ENCODE measurements around the gene TNNI3. TPM values are rescaled to one million over a fixed set of nuclear protein-coding genes. Genes with fewer than 3 reads are reported as not detected.
"Not testable (repeated sequence)": the region's sequence is repeated elsewhere in the genome, so short reads cannot be mapped to it uniquely, and the experiment has no call there.

Gene TNNI3
- total RNA-seq, 1 donor = not detected

DNA sequence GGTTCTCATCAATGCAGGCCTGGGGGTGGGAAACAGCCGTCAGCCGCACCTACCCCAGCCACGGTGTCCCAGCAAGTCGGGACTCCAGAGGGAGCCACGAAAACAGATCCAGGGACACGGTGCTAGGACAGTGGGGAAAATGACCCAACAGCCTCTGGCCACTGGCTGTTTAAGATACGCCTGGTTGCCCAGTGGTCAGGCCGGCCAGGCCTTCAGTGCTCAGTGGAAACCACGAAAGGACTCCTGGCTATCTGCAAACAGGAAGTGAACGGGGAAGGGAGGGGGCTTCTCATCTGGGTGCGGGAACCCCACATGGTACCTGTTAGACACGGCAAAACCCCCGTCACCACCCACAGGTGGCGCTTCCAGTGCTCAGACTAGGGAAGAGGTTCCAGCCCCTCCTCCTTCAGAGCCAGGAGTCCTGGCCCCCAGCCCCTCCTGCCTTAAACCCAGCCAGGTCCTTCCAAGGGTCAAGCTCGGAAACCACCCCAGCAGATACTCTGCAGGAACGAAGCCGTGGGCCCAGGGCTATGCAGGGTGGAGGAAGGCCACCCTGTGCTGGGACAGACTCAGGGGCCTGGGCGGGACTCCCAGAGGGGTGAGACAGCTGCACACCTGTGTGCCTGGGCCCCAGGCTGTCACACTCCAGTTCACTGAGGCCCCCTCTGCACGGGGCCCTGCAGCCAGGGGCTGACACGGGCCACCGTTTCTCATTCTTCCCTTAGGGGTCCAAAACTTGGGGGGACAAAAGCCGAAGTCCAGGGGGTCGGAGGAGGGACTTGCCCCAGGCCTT, 44.6 kb downstream of the TNNI3 start:
- DNase-seq (ENCODE audit: low read depth) = no peak
- no peak overlapping the region for H3K4me3 ChIP-seq (ENCODE audit: low read depth, low read length)
- TF ChIP-seq CTCF (IDR thresholded peaks at IDR 0.05; ENCODE audit: insufficient read depth, low read length) = no peak

DNA sequence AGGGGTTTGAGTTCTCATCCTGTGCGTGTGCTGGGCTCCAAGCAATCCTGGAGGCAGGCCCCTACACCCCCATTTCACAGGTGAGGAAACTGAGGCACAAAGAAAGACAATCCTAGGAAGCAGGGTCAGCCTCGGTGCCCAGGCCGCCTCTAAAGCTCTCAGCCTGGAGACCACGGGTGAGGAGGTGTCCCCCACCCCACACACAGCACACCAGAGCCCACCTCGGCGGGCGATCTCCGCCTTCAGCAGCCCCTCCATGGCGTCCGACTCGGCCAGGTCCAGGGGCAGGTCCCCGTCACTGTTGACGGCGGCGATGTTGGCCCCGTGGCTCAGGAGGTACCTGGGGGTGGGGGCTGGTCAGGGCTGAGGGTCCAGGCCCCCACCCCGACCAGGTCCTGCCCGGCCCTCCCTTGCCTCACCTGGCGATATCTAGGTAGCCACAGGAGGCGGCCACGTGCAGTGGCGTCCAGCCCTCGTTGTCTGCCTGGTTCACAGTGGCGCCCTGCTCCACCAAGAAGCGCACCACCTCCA, 45.2 kb downstream of the TNNI3 start:
- no peak for DNase-seq (ENCODE audit: low read depth)
- no peak for TF ChIP-seq CTCF (IDR thresholded peaks at IDR 0.05; ENCODE audit: insufficient read depth, low read length)
- H3K4me3 ChIP-seq (ENCODE audit: low read depth, low read length) = no peak overlapping the region

DNA sequence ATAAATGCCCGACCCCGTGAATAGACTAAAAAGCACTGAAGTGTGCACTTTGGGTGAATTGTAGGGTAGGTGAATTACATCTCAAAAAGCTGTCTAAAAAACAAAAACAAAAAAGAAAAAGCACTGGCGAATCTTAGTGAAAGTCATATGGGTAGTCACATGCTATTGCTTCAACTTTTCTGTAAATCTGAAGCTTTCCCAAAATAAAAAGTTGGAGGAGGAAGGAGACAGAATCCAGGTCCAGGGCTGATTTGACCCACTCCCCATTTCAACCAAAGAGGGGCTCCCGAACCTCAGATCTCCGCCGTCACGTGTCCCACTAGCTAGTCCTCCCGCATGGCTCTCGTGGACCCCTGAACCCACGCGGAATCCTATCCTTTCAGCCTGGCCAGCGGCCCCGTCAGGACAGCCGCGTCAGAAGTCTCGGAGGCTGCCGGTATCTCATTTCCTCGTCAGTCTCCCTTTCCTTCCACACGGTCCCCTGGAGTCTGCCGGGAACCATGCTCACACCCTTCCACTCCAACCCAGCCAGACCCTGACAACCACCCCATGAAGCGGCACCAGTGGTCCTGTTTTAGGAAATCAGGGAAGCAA, 46.2 kb downstream of the TNNI3 start:
- no peak for DNase-seq (ENCODE audit: low read depth)
- no peak for TF ChIP-seq CTCF (IDR thresholded peaks at IDR 0.05; ENCODE audit: insufficient read depth, low read length)
- no peak overlapping the region for H3K4me3 ChIP-seq (ENCODE audit: low read depth, low read length)

GRCh38 chr19:55109527-55110291, 47.8 kb downstream of the TNNI3 start:
- TF ChIP-seq CTCF (IDR thresholded peaks at IDR 0.05; ENCODE audit: insufficient read depth, low read length) = no peak
- DNase-seq (ENCODE audit: low read depth) = no peak
- no peak overlapping the region for H3K4me3 ChIP-seq (ENCODE audit: low read depth, low read length)

- not testable (repeated sequence) for H3K4me3 ChIP-seq (ENCODE audit: low read depth, low read length); DNase-seq (ENCODE audit: low read depth)
These were observed 50.3 kb downstream of the TNNI3 start for GRCh38 chr19:55107252-55107651.

DNA sequence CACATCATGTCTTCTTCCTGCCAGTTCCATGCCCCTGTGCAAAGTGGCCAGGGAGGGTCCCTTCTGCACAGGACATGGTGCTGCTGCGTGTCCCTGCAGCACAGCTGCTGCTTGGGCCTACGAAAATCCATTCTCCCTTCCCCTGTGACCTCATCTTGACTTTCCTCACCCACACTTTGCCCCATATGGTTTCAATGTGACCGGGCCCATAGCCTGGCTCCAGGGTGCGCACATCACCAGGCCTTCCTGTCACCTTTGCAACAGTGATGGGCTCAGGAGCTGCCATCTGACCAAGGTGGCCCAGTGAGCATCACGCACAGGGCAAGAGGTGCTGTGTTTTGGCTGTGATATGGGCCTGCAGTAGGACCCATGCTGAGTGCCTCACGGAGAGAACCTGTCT, 50.9 kb downstream of the TNNI3 start:
- H3K4me3 ChIP-seq (ENCODE audit: low read depth, low read length) = no peak overlapping the region
- no peak for TF ChIP-seq CTCF (IDR thresholded peaks at IDR 0.05; ENCODE audit: insufficient read depth, low read length)
- DNase-seq (ENCODE audit: low read depth) = no peak

DNA sequence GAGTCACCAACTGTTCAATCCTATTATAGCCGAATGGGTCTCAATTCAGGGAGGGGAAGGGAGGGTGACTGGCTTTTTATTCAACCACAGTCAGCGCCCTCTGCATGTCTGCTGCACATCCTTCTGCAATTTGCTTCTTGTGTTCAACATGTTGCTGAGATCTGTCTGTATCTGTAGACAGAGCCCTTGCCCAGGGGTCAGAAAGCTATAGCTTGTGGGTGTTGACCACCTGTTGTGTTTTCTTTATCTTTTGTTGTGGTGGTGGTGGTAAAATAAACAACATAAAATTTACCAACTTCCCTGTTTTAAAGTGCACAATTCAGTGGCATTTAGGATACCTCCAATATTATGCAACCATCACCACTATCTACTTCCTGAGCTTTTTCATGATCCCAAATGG, 52.3 kb downstream of the TNNI3 start:
- no peak overlapping the region for H3K4me3 ChIP-seq (ENCODE audit: low read depth, low read length)
- DNase-seq (ENCODE audit: low read depth) = no peak
- no peak for TF ChIP-seq CTCF (IDR thresholded peaks at IDR 0.05; ENCODE audit: insufficient read depth, low read length)
